Measurements from ENCODE around the gene KAZN. TPM values are rescaled to one million over a fixed set of nuclear protein-coding genes. Genes with fewer than 3 reads are reported as not detected.

Gene KAZN
- polyA plus RNA-seq, 1 of the 3 experiments (the other 2 are of a cell fraction), result 6.8 TPM

DNA sequence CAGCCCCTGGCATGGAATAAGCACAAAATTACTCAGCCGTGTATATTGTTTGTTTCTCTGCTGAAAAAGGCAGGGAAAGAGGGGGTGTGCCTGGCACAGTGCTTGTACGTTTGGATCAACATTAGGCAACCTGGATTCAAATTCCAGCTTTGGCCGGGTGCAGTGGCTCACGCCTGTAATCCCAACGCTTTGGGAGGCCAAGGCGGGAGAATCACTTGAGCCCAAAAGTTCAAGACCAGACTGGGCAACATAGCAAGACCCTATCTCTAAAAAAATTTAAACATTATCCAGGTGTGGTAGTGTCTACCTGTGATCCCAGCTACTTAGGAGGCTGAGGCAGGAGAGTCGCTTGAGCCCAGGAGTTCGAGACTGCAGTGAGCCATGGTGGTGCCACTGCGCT, 402.2 kb downstream of the KAZN start (continued):
- TF ChIP-seq, protein P1, sequence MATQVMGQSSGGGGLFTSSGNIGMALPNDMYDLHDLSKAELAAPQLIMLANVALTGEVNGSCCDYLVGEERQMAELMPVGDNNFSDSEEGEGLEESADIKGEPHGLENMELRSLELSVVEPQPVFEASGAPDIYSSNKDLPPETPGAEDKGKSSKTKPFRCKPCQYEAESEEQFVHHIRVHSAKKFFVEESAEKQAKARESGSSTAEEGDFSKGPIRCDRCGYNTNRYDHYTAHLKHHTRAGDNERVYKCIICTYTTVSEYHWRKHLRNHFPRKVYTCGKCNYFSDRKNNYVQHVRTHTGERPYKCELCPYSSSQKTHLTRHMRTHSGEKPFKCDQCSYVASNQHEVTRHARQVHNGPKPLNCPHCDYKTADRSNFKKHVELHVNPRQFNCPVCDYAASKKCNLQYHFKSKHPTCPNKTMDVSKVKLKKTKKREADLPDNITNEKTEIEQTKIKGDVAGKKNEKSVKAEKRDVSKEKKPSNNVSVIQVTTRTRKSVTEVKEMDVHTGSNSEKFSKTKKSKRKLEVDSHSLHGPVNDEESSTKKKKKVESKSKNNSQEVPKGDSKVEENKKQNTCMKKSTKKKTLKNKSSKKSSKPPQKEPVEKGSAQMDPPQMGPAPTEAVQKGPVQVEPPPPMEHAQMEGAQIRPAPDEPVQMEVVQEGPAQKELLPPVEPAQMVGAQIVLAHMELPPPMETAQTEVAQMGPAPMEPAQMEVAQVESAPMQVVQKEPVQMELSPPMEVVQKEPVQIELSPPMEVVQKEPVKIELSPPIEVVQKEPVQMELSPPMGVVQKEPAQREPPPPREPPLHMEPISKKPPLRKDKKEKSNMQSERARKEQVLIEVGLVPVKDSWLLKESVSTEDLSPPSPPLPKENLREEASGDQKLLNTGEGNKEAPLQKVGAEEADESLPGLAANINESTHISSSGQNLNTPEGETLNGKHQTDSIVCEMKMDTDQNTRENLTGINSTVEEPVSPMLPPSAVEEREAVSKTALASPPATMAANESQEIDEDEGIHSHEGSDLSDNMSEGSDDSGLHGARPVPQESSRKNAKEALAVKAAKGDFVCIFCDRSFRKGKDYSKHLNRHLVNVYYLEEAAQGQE (IDR thresholded peaks at IDR 0.05; ENCODE audit: low read depth, low read length), result no peak
- TF ChIP-seq, protein P2, sequence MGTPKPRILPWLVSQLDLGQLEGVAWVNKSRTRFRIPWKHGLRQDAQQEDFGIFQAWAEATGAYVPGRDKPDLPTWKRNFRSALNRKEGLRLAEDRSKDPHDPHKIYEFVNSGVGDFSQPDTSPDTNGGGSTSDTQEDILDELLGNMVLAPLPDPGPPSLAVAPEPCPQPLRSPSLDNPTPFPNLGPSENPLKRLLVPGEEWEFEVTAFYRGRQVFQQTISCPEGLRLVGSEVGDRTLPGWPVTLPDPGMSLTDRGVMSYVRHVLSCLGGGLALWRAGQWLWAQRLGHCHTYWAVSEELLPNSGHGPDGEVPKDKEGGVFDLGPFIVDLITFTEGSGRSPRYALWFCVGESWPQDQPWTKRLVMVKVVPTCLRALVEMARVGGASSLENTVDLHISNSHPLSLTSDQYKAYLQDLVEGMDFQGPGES (IDR thresholded peaks at IDR 0.05; ENCODE audit: low read depth, low read length), result no peak
- TF ChIP-seq EP300 (IDR thresholded peaks at IDR 0.05; ENCODE audit: borderline replicate concordance in 1 of 2, low read depth in 1 of 2, low read length in 1 of 2), result no peak
- no peak for TF ChIP-seq GABPA (IDR thresholded peaks at IDR 0.05; ENCODE audit: low read depth)
- TF ChIP-seq, protein P3, sequence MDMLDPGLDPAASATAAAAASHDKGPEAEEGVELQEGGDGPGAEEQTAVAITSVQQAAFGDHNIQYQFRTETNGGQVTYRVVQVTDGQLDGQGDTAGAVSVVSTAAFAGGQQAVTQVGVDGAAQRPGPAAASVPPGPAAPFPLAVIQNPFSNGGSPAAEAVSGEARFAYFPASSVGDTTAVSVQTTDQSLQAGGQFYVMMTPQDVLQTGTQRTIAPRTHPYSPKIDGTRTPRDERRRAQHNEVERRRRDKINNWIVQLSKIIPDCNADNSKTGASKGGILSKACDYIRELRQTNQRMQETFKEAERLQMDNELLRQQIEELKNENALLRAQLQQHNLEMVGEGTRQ (IDR thresholded peaks at IDR 0.05; ENCODE audit: borderline replicate concordance, low read depth, low read length), result no peak
- no peak for TF ChIP-seq TAF1 (IDR thresholded peaks at IDR 0.05; ENCODE audit: borderline replicate concordance, low read depth, low read length)
- TF ChIP-seq FOSL2 (IDR thresholded peaks at IDR 0.05; ENCODE audit: borderline replicate concordance, low read depth), result no peak
- no peak for TF ChIP-seq POLR2AphosphoS5 (IDR thresholded peaks at IDR 0.05; ENCODE audit: low read depth, low read length)
- TF ChIP-seq JUND (IDR thresholded peaks at IDR 0.05), result no peak
- TF ChIP-seq SIN3A (IDR thresholded peaks at IDR 0.05; ENCODE audit: borderline replicate concordance, low read depth, low read length), result no peak
- TF ChIP-seq, protein P4, sequence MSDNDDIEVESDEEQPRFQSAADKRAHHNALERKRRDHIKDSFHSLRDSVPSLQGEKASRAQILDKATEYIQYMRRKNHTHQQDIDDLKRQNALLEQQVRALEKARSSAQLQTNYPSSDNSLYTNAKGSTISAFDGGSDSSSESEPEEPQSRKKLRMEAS (IDR thresholded peaks at IDR 0.05; ENCODE audit: low read depth), result no peak

DNA sequence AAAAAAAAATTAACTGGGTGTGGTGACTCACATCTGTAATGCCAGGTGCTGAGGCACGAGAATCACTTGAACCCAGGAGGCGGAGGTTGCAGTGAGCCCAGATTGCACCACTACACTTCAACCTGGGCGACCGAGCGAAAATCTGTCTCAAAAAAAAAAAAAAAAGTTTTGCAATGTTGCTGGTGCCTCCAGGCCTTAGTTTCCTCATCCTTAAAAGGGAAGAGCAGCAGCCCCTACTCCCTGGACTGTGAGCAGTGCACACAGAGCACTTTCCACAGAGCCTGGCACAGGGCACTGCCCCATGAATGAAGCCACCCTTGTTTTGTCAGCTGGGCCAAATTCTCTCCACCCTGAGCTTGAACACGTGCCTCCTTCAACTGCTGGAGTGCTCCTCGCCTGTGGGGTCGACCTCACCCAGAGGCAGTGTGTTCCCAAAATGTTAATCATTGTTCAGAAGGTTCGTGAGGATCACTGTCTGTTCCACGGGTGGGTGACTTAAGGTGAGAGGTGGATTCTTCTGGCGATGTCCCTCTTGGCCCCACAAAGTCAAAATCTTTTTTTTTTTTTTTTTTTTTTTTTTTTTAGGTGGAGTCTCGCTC, 402.9 kb downstream of the KAZN start:
- no peak overlapping the region for H2AFZ ChIP-seq (ENCODE audit: low read depth)
- no peak for DNase-seq
- H3K9me3 ChIP-seq, result no peaks in the 10 kb centered on the region
- H3K27ac ChIP-seq (ENCODE audit: low read depth in 2 of 2, low read length in 1 of 2), result no peak overlapping the region
- peaks cover 9% of the 10 kb centered on the region for H3F3A ChIP-seq (replicated peaks; ENCODE audit: insufficient read depth)
- CTCF ChIA-PET, result no interaction called here
- no peaks in the 10 kb centered on the region for H3K27me3 ChIP-seq (ENCODE audit: insufficient read depth)
- WGBS (ENCODE audit: low lambda C conversion rate), result 86% methylated on average over 11 of the region's 12 CpGs
- POLR2A ChIA-PET, result no interaction called here
- peaks cover 4% of the 10 kb centered on the region; the same call in 1 of the 2 replicates for H4K20me1 ChIP-seq (ENCODE audit: insufficient read depth)
- peaks cover 77% of the 10 kb centered on the region for H3K79me2 ChIP-seq (ENCODE audit: insufficient read depth)
- no peaks in the 10 kb centered on the region for H3K9me2 ChIP-seq
- H3K9ac ChIP-seq, result no peak overlapping the region
- no peak for TF ChIP-seq CHD2 (IDR thresholded peaks at IDR 0.05; ENCODE audit: low read length, partially characterized antibody)
- TF ChIP-seq MXI1 (IDR thresholded peaks at IDR 0.05; ENCODE audit: low read depth, low read length), result no peak
- H3K4me2 ChIP-seq, result no peak overlapping the region
- peaks cover 9 to 14% of the 10 kb centered on the region in 2 experiments; a peak in 2 of 4 replicates for H3K4me1 ChIP-seq (ENCODE audit: control insufficient read depth in 1 of 2, insufficient read depth in 2 of 2, low read depth in 1 of 2, low read length in 1 of 2)
- H3K36me3 ChIP-seq (replicated peaks in 1 of 2; ENCODE audit: control insufficient read depth in 1 of 2, insufficient read depth in 2 of 2, low read length in 1 of 2), result no peaks in the 10 kb centered on the region
- no peak overlapping the region for H3K4me3 ChIP-seq (ENCODE audit: low read depth in 2 of 2, low read length in 1 of 2)
